Myocyte (in vitro differentiated cells): ENCODE data around the gene PID1. TPM values are rescaled to one million over a fixed set of nuclear protein-coding genes. Genes with fewer than 3 reads are reported as not detected.

Experiments
- DNase-seq: peaks from one replicate; pipeline ENCODE4 v3.0.0-alpha.2; 2012; ENCODE audit warnings: low read depth
- total RNA-seq: library from RNA; depleted of rRNA; stranded (reverse); fragments of >200 nt; gene quantifications from 2 replicates; pipeline ENCODE4 v1.2.3, GENCODE V29; 2014

The PID1 gene
- total RNA-seq, 1 donor from 2014 or later = 9.0 TPM

DNA sequence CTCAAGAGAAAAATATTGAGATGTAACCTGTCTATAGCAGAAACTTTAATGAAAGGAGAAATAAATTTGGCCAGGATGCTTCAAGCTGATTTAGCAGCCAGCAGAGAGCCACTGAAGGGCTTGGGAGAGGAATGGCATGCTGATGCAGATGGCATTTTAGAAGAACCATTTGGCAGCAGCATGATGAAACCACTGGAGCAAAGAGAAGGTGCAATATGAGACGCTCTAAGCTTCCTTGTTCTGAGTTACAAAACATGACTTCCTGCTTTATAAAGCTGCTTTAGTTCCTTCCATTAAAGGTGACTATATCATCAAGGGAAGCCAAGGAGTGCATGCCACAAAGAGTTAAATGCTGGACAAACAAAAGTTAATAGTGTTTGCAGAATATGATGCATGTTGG is 189.7 kb downstream of the PID1 start:
- DNase-seq = peak; percentile 37

GRCh38 chr2:229080172-229080571 is 190.9 kb downstream of the PID1 start:
- no peak for DNase-seq

GRCh38 chr2:229076886-229077285 is 194.2 kb downstream of the PID1 start:
- peak; percentile 37 for DNase-seq

GRCh38 chr2:229073935-229074334 is 197.2 kb downstream of the PID1 start:
- no peak for DNase-seq

GRCh38 chr2:229071292-229071976 is 199.7 kb downstream of the PID1 start:
- peak; percentile 78 for DNase-seq

DNA sequence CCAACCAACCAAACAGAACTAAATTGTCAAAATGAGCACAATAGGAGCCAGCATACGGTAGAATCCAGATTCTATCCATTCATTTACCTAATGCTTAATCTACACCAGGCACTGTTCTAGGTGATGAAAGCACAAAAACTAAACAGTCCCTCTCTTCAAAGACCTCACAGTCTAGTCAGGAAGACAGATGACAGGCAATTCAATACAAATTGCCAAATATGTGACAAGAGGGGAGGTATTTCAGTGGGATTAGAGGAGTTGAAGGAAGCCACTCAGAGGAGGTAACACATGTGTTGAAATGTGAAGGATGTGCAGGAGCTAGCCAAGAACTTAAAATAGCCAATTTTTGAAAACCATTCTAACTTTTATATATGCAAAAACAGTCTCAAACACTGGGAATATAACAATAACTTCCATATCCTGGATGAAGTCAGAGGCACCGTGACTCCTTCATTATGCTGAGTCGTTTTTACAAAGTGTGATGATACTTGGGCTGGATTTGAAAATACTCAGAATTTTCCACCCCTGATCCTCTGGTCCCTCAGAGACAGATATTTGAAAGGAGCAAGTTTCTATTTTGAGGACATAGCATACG is 204.9 kb downstream of the PID1 start:
- no peak for DNase-seq

DNA sequence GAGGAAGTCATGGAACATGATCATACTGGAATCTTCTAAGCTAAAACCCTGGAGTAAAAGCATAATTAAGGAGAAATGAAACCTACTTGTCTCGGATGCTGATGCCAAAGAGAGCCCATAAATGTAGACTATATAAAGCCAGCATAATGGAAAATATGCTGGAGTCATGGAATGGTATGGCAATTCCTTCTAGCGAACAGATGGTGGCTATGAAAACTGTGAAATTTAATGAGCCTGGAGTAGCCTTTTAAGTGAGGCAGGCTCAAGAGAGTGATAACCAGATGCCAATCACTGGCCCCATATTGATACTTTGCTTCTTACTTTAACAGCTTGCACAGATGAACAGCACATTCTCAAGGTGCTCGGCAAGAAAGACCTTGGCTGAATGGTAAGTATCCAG is 206.3 kb downstream of the PID1 start:
- DNase-seq = no peak

- DNase-seq = no peak
Measured at GRCh38 chr2:229060147-229060546, 210.9 kb downstream of the PID1 start.

GRCh38 chr2:229059331-229060033 is 211.6 kb downstream of the PID1 start:
- DNase-seq = no peak

DNA sequence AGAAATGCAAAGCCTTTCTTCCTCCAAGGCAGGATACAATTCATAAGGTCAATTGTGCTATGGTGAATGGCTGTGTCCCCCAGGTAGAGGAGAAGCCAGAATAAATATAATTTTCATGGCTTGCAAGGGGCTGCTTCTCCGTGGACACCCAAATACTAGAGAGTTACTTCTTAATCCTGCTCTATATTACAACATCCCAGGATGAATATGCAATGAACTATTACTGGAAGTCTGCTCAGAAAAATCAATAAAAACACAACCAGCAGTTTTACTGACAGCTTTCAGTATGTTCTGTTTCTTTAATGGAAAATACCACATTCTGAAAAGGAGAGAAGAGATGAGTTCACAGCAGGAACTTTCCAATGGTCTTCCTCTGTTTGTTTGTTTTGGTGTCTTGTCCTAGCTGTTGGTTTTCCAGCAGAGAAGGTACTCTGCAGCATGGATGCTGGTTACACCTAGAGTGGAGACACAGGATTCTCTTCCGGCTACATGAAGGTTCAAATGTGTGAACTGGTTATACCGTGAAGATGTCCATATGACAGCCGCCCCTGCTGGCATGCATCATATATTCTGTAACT is 213.0 kb downstream of the PID1 start:
- DNase-seq = no peak

DNA sequence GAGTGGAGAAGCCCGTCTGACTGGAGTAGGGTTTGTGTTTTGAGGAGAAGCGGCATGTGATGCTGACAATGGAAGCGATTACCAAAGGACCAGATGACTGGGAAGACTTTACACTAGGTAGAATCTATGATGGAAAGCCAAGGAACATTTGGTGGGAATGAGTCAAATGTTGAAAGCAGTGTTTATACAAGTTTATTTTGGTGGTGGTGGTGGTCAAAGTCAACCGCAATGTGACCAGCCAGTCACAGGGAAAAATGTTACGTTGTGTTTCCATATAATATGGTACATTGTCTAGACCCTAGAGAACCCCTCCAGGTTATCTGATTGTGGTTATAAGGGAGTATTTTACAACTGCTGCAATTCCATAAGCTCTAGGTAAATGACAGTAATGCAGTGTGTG is 216.8 kb downstream of the PID1 start:
- no peak for DNase-seq

GRCh38 chr2:229051798-229052197 is 219.3 kb downstream of the PID1 start:
- no peak for DNase-seq

DNA sequence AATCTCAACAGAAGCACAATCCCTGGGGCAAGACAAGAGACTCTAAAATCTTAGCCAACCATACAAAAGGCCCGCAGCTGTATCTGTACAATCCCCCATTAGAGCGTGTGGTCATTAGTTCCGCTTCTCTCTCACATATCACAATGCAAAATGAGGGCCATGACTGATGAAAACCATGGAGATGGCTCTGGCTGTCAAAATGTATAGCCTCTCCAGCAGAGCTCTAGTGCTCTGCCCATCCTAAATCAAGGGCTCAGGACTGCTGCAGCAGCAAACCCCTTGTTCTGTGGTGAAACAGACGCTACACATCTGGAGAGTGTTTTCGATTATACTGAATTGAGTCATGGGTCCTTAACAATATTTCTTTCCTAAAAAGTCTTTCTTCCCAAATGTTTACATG is 221.0 kb downstream of the PID1 start:
- no peak for DNase-seq

DNA sequence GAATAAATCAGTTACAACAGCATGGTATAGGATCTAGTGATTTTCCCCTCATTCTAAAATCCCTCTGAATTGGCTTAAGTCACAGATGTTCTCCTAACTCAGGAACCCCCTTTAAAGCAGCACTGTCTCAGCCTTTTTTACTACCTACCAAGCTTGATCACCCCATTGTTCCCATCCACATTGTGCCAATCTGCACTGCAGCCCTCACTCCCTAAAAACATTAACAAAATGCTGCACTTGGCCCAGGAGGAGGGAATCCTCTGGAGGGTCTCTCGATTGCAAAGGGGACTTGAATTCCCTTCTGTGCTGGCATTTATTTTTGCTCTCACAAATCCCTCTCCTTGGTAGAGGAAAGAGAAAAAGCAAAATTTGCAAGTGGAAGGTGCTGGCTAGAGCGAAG is 223.0 kb downstream of the PID1 start:
- DNase-seq = no peak

DNA sequence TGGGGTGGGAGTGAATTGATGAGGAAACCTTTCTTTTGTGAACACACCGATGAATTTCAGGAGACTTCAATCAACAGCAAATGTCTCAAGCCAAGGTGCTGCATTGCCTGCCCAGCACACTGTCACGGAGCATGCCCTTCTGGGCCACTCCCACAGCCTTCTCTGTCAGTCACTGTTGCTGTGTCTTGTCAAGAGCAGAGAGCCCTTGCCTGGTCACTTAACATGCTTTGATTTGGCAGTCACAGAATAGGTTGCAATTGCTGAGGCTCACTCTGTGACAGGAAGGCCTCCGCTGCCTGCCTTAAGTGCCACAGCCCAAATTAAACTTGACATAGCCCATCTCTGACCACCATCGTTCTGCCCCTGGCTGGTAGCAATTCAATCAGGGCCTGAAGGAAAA is 225.4 kb downstream of the PID1 start:
- DNase-seq = no peak

DNA sequence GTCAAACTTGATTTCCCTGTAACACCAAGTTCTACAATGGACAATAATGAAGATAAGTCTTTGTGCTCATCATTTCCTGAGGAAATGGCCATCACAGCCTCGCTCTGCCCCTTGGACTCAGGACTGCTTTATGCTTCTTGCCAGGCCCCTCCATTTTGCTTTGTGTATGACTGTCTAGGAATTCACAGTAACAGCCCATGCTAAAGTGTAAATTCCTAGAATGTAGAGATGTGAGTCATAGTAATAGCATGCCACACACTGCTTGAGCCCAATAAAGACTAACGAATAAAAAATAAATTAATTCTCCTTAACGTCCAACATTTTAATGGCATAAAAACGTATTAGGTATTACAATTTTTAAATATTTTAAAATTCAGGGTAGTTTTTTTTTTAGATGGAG is 226.5 kb downstream of the PID1 start:
- no peak for DNase-seq

- no peak for DNase-seq
Measured at GRCh38 chr2:229043681-229044080, 227.4 kb downstream of the PID1 start.

- DNase-seq = no peak
Measured at GRCh38 chr2:229042349-229042748, 228.7 kb downstream of the PID1 start.

- no peak for DNase-seq
Measured at GRCh38 chr2:229041691-229042090, 229.4 kb downstream of the PID1 start.

DNA sequence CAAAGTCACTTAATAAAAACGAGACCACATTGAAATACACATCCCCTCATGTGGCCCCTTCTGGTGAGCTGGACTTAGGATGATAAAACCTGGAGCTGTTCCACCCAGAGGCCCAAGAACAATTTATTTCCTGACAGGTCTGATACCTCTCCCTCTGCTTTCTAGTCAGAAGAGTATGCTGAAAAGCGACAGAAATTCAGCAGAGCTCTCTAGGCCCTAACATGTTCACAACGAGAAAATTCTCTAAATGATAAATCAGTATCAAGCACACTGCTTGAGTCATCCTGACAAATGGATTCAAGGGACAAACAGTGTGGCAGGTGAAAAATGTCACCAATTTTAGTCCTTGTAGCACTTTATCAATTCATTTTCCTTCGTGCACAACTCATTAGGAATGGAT is 233.5 kb downstream of the PID1 start:
- DNase-seq = no peak

GRCh38 chr2:229033816-229034215 is 237.3 kb downstream of the PID1 start:
- DNase-seq = no peak

GRCh38 chr2:229032608-229033234 is 238.4 kb downstream of the PID1 start:
- DNase-seq = no peak
